Aorta (tissue), 5 donors: Measurements from ENCODE around the gene GPAM. TPM values are rescaled to one million over a fixed set of nuclear protein-coding genes. Genes with fewer than 3 reads are reported as not detected.
A peak's percentile ranks its signal among the peaks of the same experiment; 100 is the strongest.
"Not testable (repeated sequence)": the region's sequence is repeated elsewhere in the genome, so short reads cannot be mapped to it uniquely, and the experiment has no call there.

Experiments
- ATAC-seq: fragments of 200-7000 bp; cut with Tn5 transposase; one replicate; pipeline ENCODE4 v1.9.1; 2022; ENCODE audit warnings: moderate library complexity; ENCODE audit not compliant: low FRiP score
- DNase-seq, 2 donors: peaks; one replicate each; pipeline ENCODE4 v3.0.0-alpha.2; 2020
- H3K27ac ChIP-seq, 2 donors: one replicate each; pipeline ENCODE4 v1.5.1; 2013; ENCODE audit warnings: low read length in 2 of 2, mild to moderate bottlenecking in 2 of 2, moderate library complexity in 2 of 2, control low read depth in 1 of 2, inconsistent platforms in 1 of 2, low read depth in 1 of 2
- H3K27me3 ChIP-seq, 2 donors: one replicate each; pipeline ENCODE4 v1.6.1; 2013; ENCODE audit warnings: control low read depth in 1 of 2, low read length in 1 of 2, mild to moderate bottlenecking in 1 of 2, moderate library complexity in 1 of 2; ENCODE audit not compliant: insufficient read depth in 2 of 2, control insufficient read depth in 1 of 2
- H3K36me3 ChIP-seq, 2 donors: one replicate each; pipeline ENCODE4 v1.6.1; 2013; ENCODE audit warnings: control low read depth in 1 of 2, low read length in 1 of 2, mild to moderate bottlenecking in 1 of 2; ENCODE audit not compliant: insufficient read depth in 2 of 2, control insufficient read depth in 1 of 2
- H3K4me1 ChIP-seq, 2 donors: one replicate each; pipeline ENCODE4 v1.6.1; 2013; ENCODE audit warnings: low read length in 2 of 2, control low read depth in 1 of 2, mild to moderate bottlenecking in 1 of 2, moderate library complexity in 1 of 2; ENCODE audit not compliant: insufficient read depth in 2 of 2, control insufficient read depth in 1 of 2
- H3K4me3 ChIP-seq, 2 donors: one replicate each; pipeline ENCODE4 v1.5.1; 2013; ENCODE audit warnings: low read length in 2 of 2, control low read depth in 1 of 2, mild to moderate bottlenecking in 1 of 2
- H3K9me3 ChIP-seq: one replicate; pipeline ENCODE4 v1.6.1; 2013; ENCODE audit warnings: mild to moderate bottlenecking, low read length; ENCODE audit not compliant: control insufficient read depth
- WGBS, 2 donors: extraction: QIAGEN DNeasy Blood & Tissue Kit; methylation state at CpG; one replicate each; pipeline ENCODE4 v1.1.7; 2013; 5-methylcytosine and 5-hydroxymethylcytosine counted together
- intact Hi-C, 2 donors: fragments of 100-400 bp; cut with DNase I; formaldehyde crosslinking; loops; one replicate each; pipeline versions ENCODE4 v1.14.2 to v1.15.0; 2022
- long read RNA-seq, 2 donors: library from polyadenylated mRNA; unstranded; transcript quantifications; one replicate each; pipeline ENCODE4 v2.0.0, GENCODE V29; 2020 to 2021
- polyA plus RNA-seq, 2 donors: library from polyadenylated mRNA; stranded (reverse); fragments of 200-250 nt; gene quantifications; one replicate each; pipeline ENCODE4 v1.2.3, GENCODE V29; 2013
- total RNA-seq, 2 donors: library from RNA; stranded (reverse); fragmentation: NEBNext Ultra II Directional; extraction: Animal tissue kit (Norgen Biotek cat#: 25700); gene quantifications; one replicate each; pipeline ENCODE4 v1.2.1, GENCODE V29; 2021
- donor health status: healthy with polysubstance abuse.
- donor health status: Bipolar disorder and iron deficiency.
- donor health status: DM: no; HTN: no; CAD: no.
- donor health status: DM: no; HTN: no; CAD: no.
- donor health status: DM: yes; HTN: yes; CAD: no.

GPAM gene
- 10 to 100 TPM; 11.4 to 13.7 TPM for total RNA-seq
- 1 to 10 TPM; 2.6 to 3.1 TPM for polyA plus RNA-seq
- long read RNA-seq, donor 1, partial matches to known transcripts = 2 of 7 reads
- long read RNA-seq, donor 1, other reads (novel, unspliced or antisense) = 5 of 7 reads
- long read RNA-seq, donor 2, full-length matches to known transcripts = 1 of 2 reads
- long read RNA-seq, donor 2, partial matches to known transcripts = 0 of 2 reads
- long read RNA-seq, donor 2, other reads (novel, unspliced or antisense) = 1 of 2 reads

GRCh38 chr10:112183329-112184051, at the start of gene GPAM:
Gene GPAM, minus strand, starts transcription at chr10:112183765. Its CDS starts 1,981 bp downstream, at chr10:112181784.
- peaks cover 0 to 2% of the 10 kb centered on the region in 2 donors for H3K36me3 ChIP-seq
- WGBS, 2 donors = 0% methylated on average over 46 of the region's 46 CpGs
- intact Hi-C loops = loop anchor here (5.0 kb wide), 1 partner anchor 124 kb away; no protein-coding TSS in a partner anchor
- DNase-seq = peak; percentile 96 to 99
- H3K27me3 ChIP-seq = no peaks in the 10 kb centered on the region
- peak; percentile 98 for ATAC-seq
- peak within 1 kb of the TSS; percentile 47 to 98 for H3K27ac ChIP-seq
- no peaks in the 10 kb centered on the region for H3K4me1 ChIP-seq
- no peaks in the 10 kb centered on the region for H3K9me3 ChIP-seq
- H3K4me3 ChIP-seq = peak within 1 kb of the TSS; percentile 63 to 76

- Histone ChIP-seq H3K36me3 (no peaks in the 10 kb centered on the region), H3K27ac (no peak overlapping the region)
- WGBS, 2 donors = 70 to 75% methylated on average over 6 of the region's 6 CpGs
These were observed 49.1 kb upstream of the GPAM start for GRCh38 chr10:112232670-112233069.

GRCh38 chr10:112231602-112232400, 48.2 kb upstream of the GPAM start:
- H3K27ac ChIP-seq = no peak overlapping the region

More at GRCh38 chr10:112232670-112233069, 49.1 kb upstream of the GPAM start:
- intact Hi-C loops = no loop called here
- H3K4me3 ChIP-seq = no peak overlapping the region
- no peak for DNase-seq
- no peaks in the 10 kb centered on the region for H3K9me3 ChIP-seq
- ATAC-seq = no peak
- no peaks in the 10 kb centered on the region for H3K4me1 ChIP-seq
- H3K27me3 ChIP-seq = no peaks in the 10 kb centered on the region

GRCh38 chr10:112230325-112230988, 46.9 kb upstream of the GPAM start:
- intact Hi-C loops = no loop called here
- H3K9me3 ChIP-seq = no peaks in the 10 kb centered on the region
- no peak for ATAC-seq

More at GRCh38 chr10:112231602-112232400, 48.2 kb upstream of the GPAM start:
- WGBS, 2 donors = 75 to 77% methylated on average over 9 of the region's 9 CpGs
- Histone ChIP-seq H3K36me3 (no peaks in the 10 kb centered on the region), H3K27me3 (no peaks in the 10 kb centered on the region), H3K9me3 (no peaks in the 10 kb centered on the region), H3K4me3 (no peak overlapping the region), H3K4me1 (no peaks in the 10 kb centered on the region)
- no peak for DNase-seq
- intact Hi-C loops = no loop called here
- no peak for ATAC-seq

GRCh38 chr10:112229901-112230300, 46.3 kb upstream of the GPAM start:
- H3K36me3 ChIP-seq = no peaks in the 10 kb centered on the region
- H3K9me3 ChIP-seq = no peaks in the 10 kb centered on the region
- H3K4me3 ChIP-seq = no peak overlapping the region
- no peaks in the 10 kb centered on the region for H3K4me1 ChIP-seq
- ATAC-seq (no peak), DNase-seq (no peak)
- intact Hi-C loops = no loop called here
- 76 to 83% methylated on average over 3 of the region's 3 CpGs for WGBS, 2 donors
- no peak overlapping the region for H3K27ac ChIP-seq
- H3K27me3 ChIP-seq = no peaks in the 10 kb centered on the region

More at GRCh38 chr10:112230325-112230988, 46.9 kb upstream of the GPAM start:
- Histone ChIP-seq H3K4me1 (no peaks in the 10 kb centered on the region), H3K36me3 (no peaks in the 10 kb centered on the region), H3K27ac (no peak overlapping the region), H3K4me3 (no peak overlapping the region), H3K27me3 (no peaks in the 10 kb centered on the region)
- 26 to 29% methylated on average over 1 of the region's 1 CpG for WGBS, 2 donors
- no peak for DNase-seq

- Histone ChIP-seq H3K4me1 (no peaks in the 10 kb centered on the region), H3K27ac (no peak overlapping the region), H3K4me3 (no peak overlapping the region), H3K27me3 (no peaks in the 10 kb centered on the region), H3K36me3 (no peaks in the 10 kb centered on the region), H3K9me3 (no peaks in the 10 kb centered on the region)
- ATAC-seq (no peak), DNase-seq (no peak)
- WGBS, 2 donors = 93 to 97% methylated on average over 2 of the region's 2 CpGs
- intact Hi-C loops = no loop called here
These were observed 45.5 kb upstream of the GPAM start for GRCh38 chr10:112229096-112229495.

- H3K27me3 ChIP-seq, H3K4me3 ChIP-seq, H3K36me3 ChIP-seq, intact Hi-C loops, ATAC-seq, DNase-seq, H3K4me1 ChIP-seq, H3K27ac ChIP-seq, H3K9me3 ChIP-seq: not testable (repeated sequence)
- 82 to 86% methylated on average over 3 of the region's 3 CpGs for WGBS, 2 donors
These were observed 45.0 kb upstream of the GPAM start for GRCh38 chr10:112228366-112229088.
